Amniotic epithelial cell (primary cell): ENCODE data around the gene LY6G6C.

Experiments
- DNase-seq: peaks from one replicate; pipeline ENCODE4 v3.0.0-alpha.2; 2010; ENCODE audit warnings: low read depth

LY6G6C gene

DNA sequence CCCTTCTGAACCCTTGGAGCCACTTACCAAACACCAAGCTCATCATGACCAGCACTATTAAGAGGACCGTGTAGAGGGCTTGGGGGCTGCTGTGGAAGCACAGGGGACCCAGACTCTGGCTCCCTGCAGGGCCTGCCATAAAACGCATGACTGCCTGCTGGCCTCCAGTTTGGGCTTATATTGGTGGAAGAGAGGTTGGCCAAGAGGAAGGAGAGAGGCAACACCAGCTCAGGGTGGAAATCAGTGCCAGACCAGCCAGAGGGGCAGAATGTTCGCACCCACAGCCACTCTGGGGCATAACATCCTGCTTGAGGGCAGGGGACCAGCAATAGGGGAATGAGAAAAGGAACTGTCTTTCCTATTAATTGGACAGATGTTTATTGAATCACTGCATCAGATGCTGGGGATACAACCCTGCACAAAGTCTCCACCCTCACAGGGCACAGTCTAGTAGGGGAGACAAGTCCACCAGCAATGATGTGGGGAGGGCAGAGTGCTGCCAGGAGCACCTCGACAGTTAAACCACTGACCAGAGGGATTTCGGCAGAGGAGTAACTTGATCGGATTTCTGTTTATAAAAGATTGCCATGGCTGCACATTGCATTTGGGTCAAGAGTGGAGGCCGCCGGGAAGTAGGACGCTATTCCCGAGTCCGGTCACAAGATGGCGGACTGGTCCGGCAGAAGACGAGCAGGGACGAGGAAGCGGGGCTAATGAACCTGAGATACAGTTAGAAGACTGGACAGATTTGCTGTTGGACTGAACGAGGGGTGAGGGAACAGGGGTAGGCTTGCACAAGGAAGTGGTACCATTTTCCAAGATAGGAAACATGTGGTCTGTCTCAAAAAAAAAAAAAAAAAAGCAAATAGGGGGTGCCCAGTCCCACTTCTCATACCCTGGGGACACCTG is 41.1 kb downstream of the LY6G6C start, which contains the start of gene LY6G5C:
LY6G5C (minus strand) TSS at position 842 of the 909 bp plus-strand sequence; CDS start at position 148, 694 bp downstream.
- DNase-seq: peak; percentile 81

DNA sequence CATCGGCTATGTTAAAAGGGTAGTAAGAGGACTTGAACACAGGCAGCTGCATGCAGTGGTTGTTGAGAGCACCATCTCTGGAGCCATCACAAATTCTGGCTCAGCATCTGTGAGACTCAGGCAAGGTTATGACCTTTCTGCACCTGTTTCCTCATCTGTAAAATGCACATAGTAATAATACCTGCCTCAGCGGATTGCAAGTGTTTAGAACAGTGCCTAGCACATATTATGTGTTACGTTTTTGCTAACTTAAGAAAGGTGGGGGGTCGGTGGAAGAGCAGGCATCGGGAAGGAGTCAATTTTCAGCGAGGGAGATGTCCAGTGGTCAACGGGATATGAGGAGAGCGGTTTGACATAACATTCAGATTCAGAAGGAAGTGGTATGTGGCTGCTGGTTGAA is 43.6 kb downstream of the LY6G6C start:
- no peak for DNase-seq

DNA sequence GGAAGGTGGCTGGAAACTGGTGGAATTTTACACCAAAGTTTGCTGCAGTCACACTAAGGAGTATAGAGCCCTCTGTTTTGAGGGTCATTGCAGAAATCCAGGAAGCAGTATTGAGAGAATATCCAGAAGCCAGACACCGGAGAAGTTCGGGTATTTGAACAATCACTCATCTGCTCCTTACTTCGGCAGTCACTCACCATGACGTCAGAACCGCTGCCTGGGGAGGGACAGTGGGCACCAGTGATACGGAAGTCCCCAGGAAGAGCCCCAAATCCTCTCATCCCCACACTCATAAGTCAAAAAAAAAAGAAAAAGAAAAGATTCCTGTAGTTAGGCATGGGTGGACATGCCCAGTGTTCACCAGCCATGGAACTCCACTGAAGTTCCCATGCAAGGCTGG is 44.6 kb downstream of the LY6G6C start:
- DNase-seq: no peak

DNA sequence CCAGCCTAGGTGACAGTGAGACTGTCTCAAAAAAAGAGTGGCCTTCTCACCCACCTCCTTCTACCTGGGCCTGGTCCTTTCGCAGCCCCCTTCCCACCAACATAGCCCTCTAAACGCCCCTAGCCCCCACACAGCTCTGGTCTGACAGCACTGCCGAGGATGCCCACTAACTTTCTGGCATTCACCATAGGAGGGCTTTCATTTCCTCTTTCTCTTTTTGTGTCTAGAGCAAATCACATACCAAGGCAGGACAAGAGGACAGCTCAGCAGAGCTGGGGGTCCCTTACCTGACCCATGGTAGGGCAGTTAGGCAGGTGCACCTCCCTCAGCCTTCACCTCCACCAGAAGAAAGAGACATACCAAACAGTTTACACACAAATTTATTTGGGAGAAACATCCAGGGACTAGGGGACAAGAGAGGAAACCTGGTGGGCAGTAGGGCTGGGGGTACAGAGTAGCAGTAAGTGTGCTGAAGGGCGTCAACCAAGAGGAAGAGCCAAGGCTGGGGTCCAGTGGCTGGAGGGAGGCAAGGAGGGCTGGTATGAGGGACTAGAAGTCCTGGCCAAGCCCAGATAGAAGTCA is 45.1 kb downstream of the LY6G6C start:
- no peak for DNase-seq

DNA sequence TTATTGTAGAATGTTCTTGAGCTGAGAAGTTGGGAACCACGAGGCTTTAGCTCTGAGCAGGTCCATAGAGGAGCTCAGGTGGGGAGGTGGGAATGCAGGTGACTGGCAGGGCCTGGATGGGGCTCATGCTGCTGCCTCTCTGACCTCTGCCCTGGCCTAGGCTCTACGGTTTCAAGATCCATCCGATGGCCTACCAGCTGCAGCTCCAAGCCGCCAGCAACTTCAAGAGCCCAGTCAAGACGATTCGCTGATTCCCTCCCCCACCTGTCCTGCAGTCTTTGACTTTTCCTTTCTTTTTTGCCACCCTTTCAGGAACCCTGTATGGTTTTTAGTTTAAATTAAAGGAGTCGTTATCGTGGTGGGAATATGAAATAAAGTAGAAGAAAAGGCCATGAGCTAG is 51.9 kb downstream of the LY6G6C start, which contains the start of gene LY6G5B:
LY6G5B (plus strand) TSS at position 301 of the 400 bp plus-strand sequence. CDS start 975 bp downstream, outside the sequence.
- no peak for DNase-seq
